Epithelial cell of esophagus (primary cell): ENCODE measurements around the gene FKBP5.
"Not testable (repeated sequence)": the region's sequence is repeated elsewhere in the genome, so short reads cannot be mapped to it uniquely, and the experiment has no call there.

Experiments
- DNase-seq: peaks from one replicate; pipeline ENCODE4 v3.0.0; 2010; ENCODE audit warnings: low read depth
- H3K4me3 ChIP-seq: 2 replicates; pipeline ENCODE4 v1.5.1; 2011; ENCODE audit warnings: mild to moderate bottlenecking, low read length, control low read depth
- TF ChIP-seq, protein P1 (sequence below): IDR thresholded peaks from 2 replicates; pipeline ENCODE4 v1.5.1; 2011; ENCODE audit warnings: low read depth, mild to moderate bottlenecking, low read length, control low read depth, inconsistent platforms; ENCODE audit not compliant: insufficient read depth; ENCODE audit errors: missing control alignments

Gene FKBP5

DNA sequence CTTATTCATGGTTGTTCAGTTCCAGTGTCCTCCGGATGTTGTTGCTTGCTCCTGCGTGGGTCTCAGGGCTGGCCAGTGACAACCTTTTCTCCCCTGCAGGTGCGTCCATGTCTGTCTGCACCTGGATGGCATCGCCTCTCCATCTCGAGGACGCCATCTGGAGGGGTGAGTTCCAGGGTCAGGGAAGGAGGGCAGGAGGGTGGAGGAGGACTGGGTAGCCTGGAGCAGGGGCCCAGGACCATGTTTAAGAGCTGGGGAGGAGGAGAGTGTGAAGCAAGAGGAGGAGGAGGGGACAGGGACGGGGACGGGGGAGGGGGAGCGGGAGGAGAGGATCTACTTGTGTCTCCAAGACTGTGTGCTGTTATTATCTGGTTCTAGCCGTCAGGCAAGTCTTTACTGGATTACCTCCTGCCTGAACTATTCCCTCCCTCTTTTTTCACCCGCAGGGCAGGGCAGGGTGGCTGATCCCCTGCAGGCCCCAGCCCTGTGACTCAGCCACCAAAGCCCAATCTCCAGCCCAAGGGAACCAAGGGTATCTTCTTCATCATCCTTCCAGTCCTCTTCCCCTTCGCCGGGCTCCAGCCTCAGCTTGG lies 143.8 kb downstream of the FKBP5 start:
- DNase-seq = peak; percentile 79
- TF ChIP-seq, protein P1, sequence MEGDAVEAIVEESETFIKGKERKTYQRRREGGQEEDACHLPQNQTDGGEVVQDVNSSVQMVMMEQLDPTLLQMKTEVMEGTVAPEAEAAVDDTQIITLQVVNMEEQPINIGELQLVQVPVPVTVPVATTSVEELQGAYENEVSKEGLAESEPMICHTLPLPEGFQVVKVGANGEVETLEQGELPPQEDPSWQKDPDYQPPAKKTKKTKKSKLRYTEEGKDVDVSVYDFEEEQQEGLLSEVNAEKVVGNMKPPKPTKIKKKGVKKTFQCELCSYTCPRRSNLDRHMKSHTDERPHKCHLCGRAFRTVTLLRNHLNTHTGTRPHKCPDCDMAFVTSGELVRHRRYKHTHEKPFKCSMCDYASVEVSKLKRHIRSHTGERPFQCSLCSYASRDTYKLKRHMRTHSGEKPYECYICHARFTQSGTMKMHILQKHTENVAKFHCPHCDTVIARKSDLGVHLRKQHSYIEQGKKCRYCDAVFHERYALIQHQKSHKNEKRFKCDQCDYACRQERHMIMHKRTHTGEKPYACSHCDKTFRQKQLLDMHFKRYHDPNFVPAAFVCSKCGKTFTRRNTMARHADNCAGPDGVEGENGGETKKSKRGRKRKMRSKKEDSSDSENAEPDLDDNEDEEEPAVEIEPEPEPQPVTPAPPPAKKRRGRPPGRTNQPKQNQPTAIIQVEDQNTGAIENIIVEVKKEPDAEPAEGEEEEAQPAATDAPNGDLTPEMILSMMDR = no peak
- no peak overlapping the region for H3K4me3 ChIP-seq

DNA sequence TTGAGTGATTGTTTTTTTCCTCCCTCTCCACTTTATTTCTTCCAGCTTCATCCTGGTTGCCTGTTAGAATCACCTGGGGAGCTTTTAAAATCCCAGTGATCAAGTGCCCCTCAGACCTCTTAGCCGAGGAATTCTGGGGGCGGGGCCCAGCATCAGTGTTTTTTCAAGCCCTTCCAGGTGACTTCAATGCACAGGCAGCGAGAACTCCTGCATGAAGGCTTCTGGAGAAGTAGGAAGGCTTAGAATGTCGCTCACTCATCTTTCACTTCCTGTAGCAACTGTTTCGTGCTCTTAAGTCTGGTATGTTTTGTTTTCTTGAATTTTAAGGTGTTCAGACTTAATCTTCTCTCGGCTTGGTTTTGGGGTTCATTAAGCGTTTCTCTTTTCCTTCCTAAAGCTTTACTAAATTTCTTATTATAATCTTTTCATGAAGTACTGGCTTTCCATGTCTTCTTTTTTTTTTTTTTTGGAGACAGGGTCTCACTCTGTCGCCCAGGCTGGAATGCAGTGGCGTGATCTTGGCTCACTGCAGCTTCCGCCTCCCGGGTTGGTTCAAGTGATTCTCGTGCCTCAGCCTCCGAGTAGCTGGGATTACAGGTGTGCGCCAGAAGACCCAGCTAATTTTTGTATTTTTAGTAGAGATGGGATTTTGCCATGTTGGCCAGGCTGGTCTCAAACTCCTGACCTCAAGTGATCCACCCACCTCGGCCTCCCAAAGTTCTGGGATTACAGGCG lies 145.1 kb downstream of the FKBP5 start:
- peak; percentile 20 for DNase-seq
- H3K4me3 ChIP-seq = no peak overlapping the region
- TF ChIP-seq, protein P1 = no peak

DNA sequence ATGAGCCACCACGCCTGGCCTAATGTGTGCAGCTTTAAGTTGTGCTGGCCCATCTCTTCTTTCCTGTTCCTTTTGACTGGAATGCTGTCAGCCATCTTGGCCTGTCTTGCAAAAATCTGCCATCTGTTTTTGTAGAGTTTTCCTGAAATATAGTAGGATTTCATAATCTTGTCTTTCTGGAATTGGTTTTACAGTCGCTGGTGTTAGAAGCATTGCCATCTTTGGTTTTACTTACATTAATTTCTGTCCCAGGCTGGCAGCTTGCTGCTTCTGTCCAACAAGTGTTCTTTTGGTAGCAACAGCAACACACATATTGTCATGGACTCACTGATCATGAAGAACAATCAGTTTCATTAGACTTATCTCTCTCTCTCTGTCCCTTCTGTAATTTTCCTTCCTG lies 146.9 kb downstream of the FKBP5 start:
- H3K4me3 ChIP-seq = no peak overlapping the region
- TF ChIP-seq, protein P1 = no peak
- no peak for DNase-seq

DNA sequence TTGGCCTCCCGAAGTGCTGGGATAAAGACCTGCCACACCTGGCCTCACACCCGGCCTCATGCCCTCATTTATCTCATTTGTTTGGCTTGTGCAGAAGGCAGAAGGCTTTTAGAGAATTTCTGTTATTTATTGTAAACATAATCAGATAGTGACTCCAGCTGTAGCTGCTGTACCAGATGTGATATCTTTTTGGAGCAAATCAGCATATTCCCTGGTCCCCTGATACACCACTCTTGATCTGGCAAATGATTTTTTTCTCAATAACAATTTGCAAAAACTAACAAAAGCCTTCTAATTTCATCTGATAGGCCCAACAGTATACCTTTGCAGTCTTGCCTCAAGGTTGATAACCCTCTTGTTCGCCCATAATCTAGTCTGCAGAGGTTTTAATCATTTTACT lies 149.5 kb downstream of the FKBP5 start:
- H3K4me3 ChIP-seq = no peak overlapping the region

DNA sequence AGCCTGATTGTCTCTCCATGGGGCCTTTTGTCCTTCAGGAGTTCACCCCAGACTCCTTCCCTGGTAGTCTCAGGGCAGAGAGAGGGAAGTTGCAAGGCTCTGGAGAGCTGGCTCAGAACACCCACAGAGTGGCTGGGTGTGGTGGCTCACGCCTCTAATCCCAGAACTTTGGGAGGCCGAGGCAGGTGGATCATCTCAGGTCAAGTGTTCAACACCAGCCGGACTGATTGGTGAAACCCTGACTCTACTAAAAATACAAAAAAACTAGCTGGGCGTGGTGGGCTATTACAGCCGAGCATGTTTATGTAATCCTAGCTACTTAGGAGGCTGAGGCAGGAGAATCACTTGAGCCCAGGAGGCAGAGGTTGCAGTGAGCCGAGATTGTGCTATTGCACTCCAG lies 152.9 kb downstream of the FKBP5 start:
- not testable (repeated sequence) for H3K4me3 ChIP-seq, DNase-seq

More for the DNA sequence above, 149.5 kb downstream of the FKBP5 start:
- TF ChIP-seq, protein P1 = no peak
- DNase-seq = no peak

DNA sequence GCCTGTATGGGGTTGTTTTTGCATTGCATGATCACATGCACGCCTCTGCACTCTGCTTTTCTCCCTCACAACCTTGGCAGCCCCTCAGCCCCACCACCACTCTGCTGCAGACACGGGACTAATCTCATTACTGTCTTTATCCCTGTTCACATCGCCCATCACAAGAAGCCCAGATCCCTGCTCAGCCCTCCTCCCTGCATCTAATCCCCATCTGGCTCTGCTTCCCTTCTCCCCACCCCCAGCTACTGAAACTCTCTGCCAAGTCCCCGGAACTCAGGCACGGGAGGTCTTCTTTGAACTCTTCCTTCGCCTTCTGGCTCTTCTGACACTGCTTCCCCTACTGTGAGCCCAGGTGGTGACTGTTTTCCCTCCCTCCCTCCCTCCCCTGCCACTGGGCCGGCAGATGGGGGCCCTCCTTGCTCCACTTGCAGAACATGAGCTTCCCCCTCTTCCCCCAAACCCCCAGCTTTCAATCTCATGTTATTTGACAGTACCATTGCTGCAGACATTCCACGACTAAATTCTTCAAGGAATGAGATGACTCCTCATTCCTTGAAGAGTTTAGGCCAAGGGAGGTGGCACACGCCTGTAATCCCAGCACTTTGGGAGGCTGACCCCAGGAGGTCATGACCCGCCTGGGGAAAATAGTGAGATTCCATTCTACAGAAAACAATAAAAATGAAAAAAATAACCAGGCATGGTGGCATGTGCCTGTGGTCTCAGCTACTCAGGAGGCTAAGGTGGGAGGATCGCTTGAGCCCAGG lies 154.1 kb downstream of the FKBP5 start:
- DNase-seq = no peak
- H3K4me3 ChIP-seq = no peak overlapping the region
- TF ChIP-seq, protein P1 = no peak

DNA sequence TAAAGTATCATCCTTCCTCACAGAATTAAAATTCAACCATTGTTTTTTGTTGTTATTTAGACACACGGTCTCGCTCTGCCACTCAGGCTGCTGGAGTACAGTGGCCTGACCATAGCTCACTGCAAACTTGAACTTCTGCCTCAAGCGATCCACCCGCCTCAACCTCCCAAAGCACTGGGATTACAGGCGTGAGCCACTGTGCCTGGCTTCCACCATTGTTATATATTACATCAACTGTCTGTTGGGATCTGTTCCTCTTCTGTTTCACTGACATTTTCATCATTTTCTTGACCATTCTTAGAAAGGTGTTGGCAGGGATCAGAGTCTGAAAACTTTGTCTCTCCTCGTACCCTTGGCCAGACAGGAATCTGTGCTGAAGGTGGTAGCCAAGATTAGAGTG lies 154.7 kb downstream of the FKBP5 start:
- no peak for DNase-seq
- H3K4me3 ChIP-seq = no peak overlapping the region
- TF ChIP-seq, protein P1 = no peak
